ENCODE measurements around the gene CDT1.
"Not testable (repeated sequence)": the region's sequence is repeated elsewhere in the genome, so short reads cannot be mapped to it uniquely, and the experiment has no call there.

CDT1 gene

GRCh38 chr16:88820385-88821025 lies 16.9 kb downstream of the CDT1 start:
- DNase-seq: no peak

GRCh38 chr16:88821168-88821850 lies 17.7 kb downstream of the CDT1 start:
- no peak for DNase-seq

- no peak for DNase-seq
Measured at GRCh38 chr16:88822281-88823040, 18.9 kb downstream of the CDT1 start.

- DNase-seq: not testable (repeated sequence)
Measured at GRCh38 chr16:88823646-88824045, 20.1 kb downstream of the CDT1 start.

- DNase-seq: no peak
Measured at GRCh38 chr16:88824256-88825077, 20.9 kb downstream of the CDT1 start.

GRCh38 chr16:88825146-88825545 lies 21.6 kb downstream of the CDT1 start:
- DNase-seq: no peak

- DNase-seq: no peak
Measured at GRCh38 chr16:88826070-88826840, 22.7 kb downstream of the CDT1 start.

- DNase-seq: no peak
Measured at GRCh38 chr16:88827727-88828126, 24.1 kb downstream of the CDT1 start.

- no peak for DNase-seq
Measured at GRCh38 chr16:88828711-88829110, 25.1 kb downstream of the CDT1 start.

GRCh38 chr16:88830258-88830657 lies 26.7 kb downstream of the CDT1 start:
- DNase-seq: no peak

GRCh38 chr16:88830783-88831182 lies 27.2 kb downstream of the CDT1 start:
- DNase-seq: no peak

GRCh38 chr16:88831838-88832237 lies 28.2 kb downstream of the CDT1 start:
- no peak for DNase-seq

GRCh38 chr16:88833086-88833485 lies 29.5 kb downstream of the CDT1 start:
- no peak for DNase-seq

- no peak for DNase-seq
Measured at GRCh38 chr16:88834670-88835069, 31.1 kb downstream of the CDT1 start.

GRCh38 chr16:88835383-88835782 lies 31.8 kb downstream of the CDT1 start:
- DNase-seq: no peak

GRCh38 chr16:88835818-88836217 lies 32.2 kb downstream of the CDT1 start:
- DNase-seq: no peak

- DNase-seq: no peak
Measured at GRCh38 chr16:88836791-88837190, 33.2 kb downstream of the CDT1 start.

GRCh38 chr16:88837806-88838205 lies 34.2 kb downstream of the CDT1 start:
- DNase-seq: no peak

- no peak for DNase-seq
Measured at GRCh38 chr16:88838566-88838965, 35.0 kb downstream of the CDT1 start.

- no peak for DNase-seq
Measured at GRCh38 chr16:88839026-88839529, 35.5 kb downstream of the CDT1 start.

GRCh38 chr16:88839745-88840599 lies 36.4 kb downstream of the CDT1 start:
- no peak for DNase-seq

Measured in CD4-positive, alpha-beta T cell treated with Interleukin-4 for 4 hours (primary cell).